OCI-LY3 (cell line): ENCODE results near the gene CHPT1.

Experiments used
- H2AFZ ChIP-seq: fragments of 200-600, 300-600 bp; shearing (Covaris generic); 2 replicates; pipeline ENCODE4 v1.6.0; 2014; ENCODE audit warnings: antibody characterized with exemption, low read depth, low read length
- H3K27ac ChIP-seq: fragments of 200-600, 300-600 bp; sonication (generic); 2 replicates; pipeline ENCODE4 v1.5.1; 2014; ENCODE audit warnings: mild to moderate bottlenecking, low read length, moderate library complexity, mixed read lengths
- H3K27me3 ChIP-seq: fragments of 200-600, 300-600 bp; sonication (generic); 2 replicates; pipeline ENCODE4 v1.6.1; 2014; ENCODE audit warnings: low read depth, low read length, mixed read lengths
- H3K36me3 ChIP-seq: fragments of 200-600, 300-600 bp; sonication (generic); replicated peaks from 2 replicates; pipeline ENCODE3; 2014; ENCODE audit warnings: low read depth, low read length, mixed read lengths
- H3K4me1 ChIP-seq: fragments of 300-600, 200-600 bp; sonication (generic); 2 replicates; pipeline ENCODE4 v1.6.1; 2014; ENCODE audit warnings: low read length, mixed read lengths
- H3K4me2 ChIP-seq: fragments of 200-600, 300-600 bp; sonication (generic); 2 replicates; pipeline ENCODE4 v1.6.1; 2014; ENCODE audit warnings: low read length, mixed read lengths
- H3K4me3 ChIP-seq: fragments of 300-600, 200-600 bp; sonication (generic); 2 replicates; pipeline ENCODE4 v1.5.1; 2014; ENCODE audit warnings: antibody characterized with exemption, mild to moderate bottlenecking, low read length, moderate library complexity
- H3K79me2 ChIP-seq: fragments of 300-600, 200-600 bp; shearing (Covaris generic); 2 replicates; pipeline ENCODE4 v1.6.1; 2014; ENCODE audit warnings: mild to moderate bottlenecking, low read length, mixed read lengths
- H3K9ac ChIP-seq: fragments of 300-600, 200-600 bp; shearing (Covaris generic); 2 replicates; pipeline ENCODE4 v1.6.0; 2014; ENCODE audit warnings: mild to moderate bottlenecking, low read length, moderate library complexity
- H3K9me3 ChIP-seq: fragments of 200-600, 300-600 bp; shearing (Covaris generic); 2 replicates; pipeline ENCODE4 v1.6.1; 2014; ENCODE audit warnings: low read length, mixed read lengths; ENCODE audit not compliant: insufficient read depth
- H4K20me1 ChIP-seq: fragments of 200-600, 300-600 bp; sonication (generic); 2 replicates; pipeline ENCODE4 v1.6.1; 2016; ENCODE audit warnings: low read length, mixed read lengths; ENCODE audit not compliant: insufficient read depth
- EZH2phosphoT487 ChIP-seq: fragments of 200-600 bp; shearing (Covaris generic); IDR thresholded peaks from 2 replicates; pipeline ENCODE4 v1.6.1; 2018; ENCODE audit warnings: antibody characterized with exemption, mixed run types, low read depth
- TF ChIP-seq, protein P1 (sequence below): fragments of 200-600, 300-600 bp; sonication (generic); IDR thresholded peaks from 2 replicates; pipeline ENCODE4 v1.5.1; 2014; ENCODE audit warnings: antibody characterized with exemption, low read length, low read depth

Gene CHPT1

GRCh38 chr12:101697930-101698799 lies 725 bp downstream of the CHPT1 start:
- H3K79me2 ChIP-seq, result no peaks in the 10 kb centered on the region; the same call in 1 of the 2 replicates
- H3K27ac ChIP-seq, result no peak overlapping the region
- H3K4me3 ChIP-seq, result peak overlapping the region; percentile 87
- H3K36me3 ChIP-seq, result no peaks in the 10 kb centered on the region
- no peaks in the 10 kb centered on the region for H4K20me1 ChIP-seq
- peak overlapping the region; percentile 82; the same call in 1 of the 2 replicates for H2AFZ ChIP-seq
- no peaks in the 10 kb centered on the region for H3K9me3 ChIP-seq
- H3K27me3 ChIP-seq, result 0 out of 2 replicates have a peak, but pooled peaks cover 5% of the 10 kb centered on the region
- H3K9ac ChIP-seq, result peak overlapping the region; percentile 73
- H3K4me2 ChIP-seq, result peak overlapping the region; percentile 91
- H3K4me1 ChIP-seq, result peaks cover 11% of the 10 kb centered on the region
- TF ChIP-seq, protein P1, sequence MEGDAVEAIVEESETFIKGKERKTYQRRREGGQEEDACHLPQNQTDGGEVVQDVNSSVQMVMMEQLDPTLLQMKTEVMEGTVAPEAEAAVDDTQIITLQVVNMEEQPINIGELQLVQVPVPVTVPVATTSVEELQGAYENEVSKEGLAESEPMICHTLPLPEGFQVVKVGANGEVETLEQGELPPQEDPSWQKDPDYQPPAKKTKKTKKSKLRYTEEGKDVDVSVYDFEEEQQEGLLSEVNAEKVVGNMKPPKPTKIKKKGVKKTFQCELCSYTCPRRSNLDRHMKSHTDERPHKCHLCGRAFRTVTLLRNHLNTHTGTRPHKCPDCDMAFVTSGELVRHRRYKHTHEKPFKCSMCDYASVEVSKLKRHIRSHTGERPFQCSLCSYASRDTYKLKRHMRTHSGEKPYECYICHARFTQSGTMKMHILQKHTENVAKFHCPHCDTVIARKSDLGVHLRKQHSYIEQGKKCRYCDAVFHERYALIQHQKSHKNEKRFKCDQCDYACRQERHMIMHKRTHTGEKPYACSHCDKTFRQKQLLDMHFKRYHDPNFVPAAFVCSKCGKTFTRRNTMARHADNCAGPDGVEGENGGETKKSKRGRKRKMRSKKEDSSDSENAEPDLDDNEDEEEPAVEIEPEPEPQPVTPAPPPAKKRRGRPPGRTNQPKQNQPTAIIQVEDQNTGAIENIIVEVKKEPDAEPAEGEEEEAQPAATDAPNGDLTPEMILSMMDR, result no peak
- no peak for TF ChIP-seq EZH2phosphoT487

- Histone ChIP-seq H3K27ac (no peak overlapping the region), H3K9me3 (no peaks in the 10 kb centered on the region), H3K4me1 (peaks cover 11% of the 10 kb centered on the region), H3K4me3 (peak overlapping the region; percentile 87), H2AFZ (0 out of 2 replicates have a peak overlapping the region, but pooled peaks have one; percentile 82), H3K27me3 (0 out of 2 replicates have a peak, but pooled peaks cover 5% of the 10 kb centered on the region), H3K79me2 (no peaks in the 10 kb centered on the region; the same call in 1 of the 2 replicates), H4K20me1 (no peaks in the 10 kb centered on the region), H3K36me3 (no peaks in the 10 kb centered on the region), H3K4me2 (peak overlapping the region; percentile 91), H3K9ac (peak overlapping the region; percentile 73; the same call in 1 of the 2 replicates)
- no peak for TF ChIP-seq EZH2phosphoT487
- TF ChIP-seq, protein P1, result peak; percentile 38
Measured at GRCh38 chr12:101698800-101699347, 1.4 kb downstream of the CHPT1 start.

DNA sequence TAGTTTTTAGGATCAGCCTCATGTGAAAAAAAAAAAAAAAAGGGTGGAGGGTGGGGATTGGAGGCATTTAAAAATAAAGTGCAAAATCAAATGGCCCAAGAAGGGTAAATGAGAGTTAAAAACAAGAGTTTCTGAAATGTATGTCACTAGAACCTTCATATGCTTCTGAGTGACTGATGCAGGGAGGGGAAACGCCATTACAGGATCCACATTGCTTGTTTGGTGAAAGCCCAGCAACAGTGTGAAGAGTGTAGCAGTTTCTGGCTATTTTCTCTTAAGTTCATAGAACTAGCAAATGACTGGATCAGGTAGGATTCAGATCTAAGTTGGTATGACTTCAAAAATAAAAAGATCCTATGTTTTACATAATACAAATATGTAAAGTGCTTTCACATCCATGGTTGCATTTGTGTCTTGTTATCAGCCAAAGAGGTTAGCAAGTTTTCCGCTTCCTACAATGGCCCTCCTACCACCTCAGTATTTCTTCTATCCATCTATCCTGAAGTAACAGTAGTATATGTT lies 2.9 kb downstream of the CHPT1 start:
- H3K4me2 ChIP-seq, result no peak overlapping the region
- no peaks in the 10 kb centered on the region for H3K27me3 ChIP-seq
- H3K36me3 ChIP-seq, result no peaks in the 10 kb centered on the region
- no peaks in the 10 kb centered on the region; the same call in 1 of the 2 replicates for H3K79me2 ChIP-seq
- no peak overlapping the region for H3K4me3 ChIP-seq
- no peaks in the 10 kb centered on the region for H3K9me3 ChIP-seq
- no peak overlapping the region for H3K9ac ChIP-seq
- H3K4me1 ChIP-seq, result peaks cover 11% of the 10 kb centered on the region
- no peak overlapping the region for H2AFZ ChIP-seq
- H4K20me1 ChIP-seq, result no peaks in the 10 kb centered on the region
- no peak overlapping the region for H3K27ac ChIP-seq
- TF ChIP-seq, protein P1, result no peak
- no peak for TF ChIP-seq EZH2phosphoT487

DNA sequence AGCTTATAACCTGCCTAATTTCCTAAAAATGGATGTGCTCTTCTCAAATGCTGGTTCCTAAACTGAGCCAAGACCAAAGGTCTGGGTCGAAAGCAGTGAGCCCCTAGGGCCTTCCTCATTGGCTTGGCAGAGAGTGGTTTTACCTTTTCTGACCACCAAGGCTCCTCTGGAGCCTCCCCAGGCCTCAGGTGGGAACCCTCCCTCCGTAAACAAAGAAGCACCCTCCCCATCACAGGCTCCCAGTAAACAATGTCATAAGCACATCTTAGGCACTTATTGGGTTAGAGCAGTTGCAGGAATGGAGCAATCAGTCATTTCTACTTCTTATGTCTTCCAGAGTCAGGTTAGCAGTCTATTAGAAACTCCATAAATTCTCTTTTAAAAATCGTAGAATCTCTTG lies 6.0 kb downstream of the CHPT1 start:
- TF ChIP-seq, protein P1, result no peak
- TF ChIP-seq EZH2phosphoT487, result no peak
- no peak overlapping the region for H3K4me2 ChIP-seq
- H3K79me2 ChIP-seq, result no peaks in the 10 kb centered on the region
- no peak overlapping the region for H3K4me3 ChIP-seq
- no peaks in the 10 kb centered on the region for H3K9me3 ChIP-seq
- H3K36me3 ChIP-seq, result no peaks in the 10 kb centered on the region
- no peak overlapping the region for H2AFZ ChIP-seq
- H3K27me3 ChIP-seq, result no peaks in the 10 kb centered on the region
- H3K4me1 ChIP-seq, result peaks cover 3% of the 10 kb centered on the region; the same call in 1 of the 2 replicates
- H4K20me1 ChIP-seq, result no peaks in the 10 kb centered on the region
- no peak overlapping the region for H3K27ac ChIP-seq
- no peak overlapping the region for H3K9ac ChIP-seq
